Loucy (cell line): ENCODE data around the gene SERPING1.

Source experiments
- EZH2phosphoT487 ChIP-seq: fragments of 200-600 bp; IDR thresholded peaks from 2 replicates; pipeline ENCODE4 v1.6.1; 2018; ENCODE audit warnings: antibody characterized with exemption, mild to moderate bottlenecking, moderate library complexity, borderline replicate concordance
- TF ChIP-seq, protein P1 (sequence below): fragments of 200-600 bp; sonication (generic); conservative IDR thresholded peaks from 2 replicates; pipeline ENCODE4 v1.5.1; 2014; ENCODE audit warnings: mild to moderate bottlenecking, antibody characterized with exemption, low read length

DNA sequence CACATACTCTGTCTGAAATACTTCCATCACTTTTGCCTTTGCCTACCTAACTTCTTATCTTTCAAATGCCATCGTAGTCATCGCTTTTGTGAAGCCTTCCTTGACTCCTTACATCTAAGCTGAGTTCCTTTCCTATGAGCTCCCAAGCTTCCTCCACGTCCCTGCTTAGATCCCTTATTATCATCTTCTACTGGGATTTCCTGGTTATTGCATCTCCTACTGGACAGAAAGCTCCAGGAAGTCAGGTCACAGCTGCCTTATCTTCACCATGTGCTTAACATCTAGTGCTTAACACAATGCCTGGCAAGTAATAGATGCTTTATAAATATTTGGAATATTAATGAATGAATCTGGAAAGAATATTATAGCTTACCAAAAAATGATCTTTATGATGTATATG is 46.3 kb downstream of the SERPING1 start:
- TF ChIP-seq, protein P1, sequence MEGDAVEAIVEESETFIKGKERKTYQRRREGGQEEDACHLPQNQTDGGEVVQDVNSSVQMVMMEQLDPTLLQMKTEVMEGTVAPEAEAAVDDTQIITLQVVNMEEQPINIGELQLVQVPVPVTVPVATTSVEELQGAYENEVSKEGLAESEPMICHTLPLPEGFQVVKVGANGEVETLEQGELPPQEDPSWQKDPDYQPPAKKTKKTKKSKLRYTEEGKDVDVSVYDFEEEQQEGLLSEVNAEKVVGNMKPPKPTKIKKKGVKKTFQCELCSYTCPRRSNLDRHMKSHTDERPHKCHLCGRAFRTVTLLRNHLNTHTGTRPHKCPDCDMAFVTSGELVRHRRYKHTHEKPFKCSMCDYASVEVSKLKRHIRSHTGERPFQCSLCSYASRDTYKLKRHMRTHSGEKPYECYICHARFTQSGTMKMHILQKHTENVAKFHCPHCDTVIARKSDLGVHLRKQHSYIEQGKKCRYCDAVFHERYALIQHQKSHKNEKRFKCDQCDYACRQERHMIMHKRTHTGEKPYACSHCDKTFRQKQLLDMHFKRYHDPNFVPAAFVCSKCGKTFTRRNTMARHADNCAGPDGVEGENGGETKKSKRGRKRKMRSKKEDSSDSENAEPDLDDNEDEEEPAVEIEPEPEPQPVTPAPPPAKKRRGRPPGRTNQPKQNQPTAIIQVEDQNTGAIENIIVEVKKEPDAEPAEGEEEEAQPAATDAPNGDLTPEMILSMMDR: no peak
- no peak for TF ChIP-seq EZH2phosphoT487
